Prostate gland (tissue), 2 donors: ENCODE data around the gene HLA-DMA.

Experiments used
- POLR2A ChIP-seq: fragments of 450-650 bp; IDR thresholded peaks from one replicate; pipeline ENCODE4 v1.6.1; 2016; ENCODE audit warnings: antibody characterized with exemption, mild to moderate bottlenecking
- POLR2AphosphoS5 ChIP-seq: sonication (generic); formaldehyde crosslinking; IDR thresholded peaks from one replicate; pipeline ENCODE4 v1.6.1; 2017; ENCODE audit warnings: antibody characterized with exemption
- TF ChIP-seq, protein P1 (sequence below), 4 experiments: fragments of 200-600 bp in 2 of 4; fragments of 450-650 bp in 2 of 4; sonication (generic) in 2 of 4; IDR thresholded peaks; 1 replicate in 3 of 4; 2 replicates in 1 of 4; pipeline ENCODE4 v1.5.1; 2016 to 2019; ENCODE audit warnings: antibody characterized with exemption in 4 of 4, mild to moderate bottlenecking in 2 of 4, moderate library complexity in 2 of 4

DNA sequence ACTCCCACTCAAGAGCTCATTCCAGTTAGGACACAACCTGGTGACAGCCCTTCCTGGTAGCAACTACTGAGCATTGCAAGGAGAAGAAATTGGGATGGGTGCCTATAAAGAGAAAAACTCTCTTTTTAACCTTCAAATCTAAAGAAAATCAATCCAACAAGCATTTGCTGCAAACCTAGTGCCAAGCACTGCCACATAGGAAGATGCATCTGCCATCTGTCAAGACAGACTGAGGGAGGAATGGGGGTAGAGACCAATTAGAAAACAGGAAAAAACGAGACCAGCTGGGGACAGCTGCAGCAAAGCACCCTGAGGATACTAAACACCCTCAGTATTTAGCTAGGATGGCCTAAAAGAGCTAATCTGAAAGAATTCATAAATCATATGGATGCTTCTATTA, 39.9 kb downstream of the HLA-DMA start:
- TF ChIP-seq, protein P1, sequence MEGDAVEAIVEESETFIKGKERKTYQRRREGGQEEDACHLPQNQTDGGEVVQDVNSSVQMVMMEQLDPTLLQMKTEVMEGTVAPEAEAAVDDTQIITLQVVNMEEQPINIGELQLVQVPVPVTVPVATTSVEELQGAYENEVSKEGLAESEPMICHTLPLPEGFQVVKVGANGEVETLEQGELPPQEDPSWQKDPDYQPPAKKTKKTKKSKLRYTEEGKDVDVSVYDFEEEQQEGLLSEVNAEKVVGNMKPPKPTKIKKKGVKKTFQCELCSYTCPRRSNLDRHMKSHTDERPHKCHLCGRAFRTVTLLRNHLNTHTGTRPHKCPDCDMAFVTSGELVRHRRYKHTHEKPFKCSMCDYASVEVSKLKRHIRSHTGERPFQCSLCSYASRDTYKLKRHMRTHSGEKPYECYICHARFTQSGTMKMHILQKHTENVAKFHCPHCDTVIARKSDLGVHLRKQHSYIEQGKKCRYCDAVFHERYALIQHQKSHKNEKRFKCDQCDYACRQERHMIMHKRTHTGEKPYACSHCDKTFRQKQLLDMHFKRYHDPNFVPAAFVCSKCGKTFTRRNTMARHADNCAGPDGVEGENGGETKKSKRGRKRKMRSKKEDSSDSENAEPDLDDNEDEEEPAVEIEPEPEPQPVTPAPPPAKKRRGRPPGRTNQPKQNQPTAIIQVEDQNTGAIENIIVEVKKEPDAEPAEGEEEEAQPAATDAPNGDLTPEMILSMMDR (IDR thresholded peaks at IDR 0.05): no peak
- TF ChIP-seq POLR2A (no peak), POLR2AphosphoS5 (no peak)
